Measurements from ENCODE around the gene PLA1A. TPM values are rescaled to one million over a fixed set of nuclear protein-coding genes. Genes with fewer than 3 reads are reported as not detected.

PLA1A gene, protein sequence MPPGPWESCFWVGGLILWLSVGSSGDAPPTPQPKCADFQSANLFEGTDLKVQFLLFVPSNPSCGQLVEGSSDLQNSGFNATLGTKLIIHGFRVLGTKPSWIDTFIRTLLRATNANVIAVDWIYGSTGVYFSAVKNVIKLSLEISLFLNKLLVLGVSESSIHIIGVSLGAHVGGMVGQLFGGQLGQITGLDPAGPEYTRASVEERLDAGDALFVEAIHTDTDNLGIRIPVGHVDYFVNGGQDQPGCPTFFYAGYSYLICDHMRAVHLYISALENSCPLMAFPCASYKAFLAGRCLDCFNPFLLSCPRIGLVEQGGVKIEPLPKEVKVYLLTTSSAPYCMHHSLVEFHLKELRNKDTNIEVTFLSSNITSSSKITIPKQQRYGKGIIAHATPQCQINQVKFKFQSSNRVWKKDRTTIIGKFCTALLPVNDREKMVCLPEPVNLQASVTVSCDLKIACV
- not detected in 2 replicates for total RNA-seq (2014; rRNA removed; shearing (Covaris generic))

DNA sequence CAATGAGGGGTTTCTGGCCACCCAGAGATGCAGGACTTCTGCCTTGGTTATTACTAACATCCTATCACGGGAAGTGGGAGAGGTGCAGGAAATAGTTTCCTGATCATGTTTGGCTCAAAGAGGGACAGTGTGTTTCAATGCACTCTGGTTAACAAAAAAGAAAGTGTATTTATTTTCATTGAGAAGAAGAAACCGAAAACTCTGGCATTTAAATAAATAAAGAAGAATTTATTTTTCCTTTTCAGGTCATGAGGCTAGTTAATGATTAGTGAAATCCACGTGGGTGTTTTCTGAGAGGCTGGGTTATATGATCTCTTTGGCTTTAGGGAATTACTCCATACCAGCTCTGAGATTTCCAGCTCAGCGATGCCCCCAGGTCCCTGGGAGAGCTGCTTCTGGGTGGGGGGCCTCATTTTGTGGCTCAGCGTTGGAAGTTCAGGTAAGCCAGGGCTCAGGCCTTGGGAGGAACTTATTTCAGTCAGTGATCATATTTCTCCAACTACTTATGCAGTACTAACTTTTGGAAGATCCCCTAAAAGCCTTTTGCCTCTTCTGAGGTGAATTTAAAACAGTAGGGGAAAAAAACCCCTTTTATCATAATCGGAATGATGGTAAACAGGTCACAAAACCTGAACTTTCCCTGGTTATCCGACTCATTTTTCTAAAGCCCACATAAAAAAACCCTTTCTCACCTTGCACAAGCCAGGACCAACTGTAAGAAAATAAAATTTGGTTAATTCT lies at the start of gene PLA1A:
TSS of gene PLA1A (plus strand) at position 338 of the 741 bp plus-strand sequence. CDS start at position 367, 29 bp downstream.

DNA sequence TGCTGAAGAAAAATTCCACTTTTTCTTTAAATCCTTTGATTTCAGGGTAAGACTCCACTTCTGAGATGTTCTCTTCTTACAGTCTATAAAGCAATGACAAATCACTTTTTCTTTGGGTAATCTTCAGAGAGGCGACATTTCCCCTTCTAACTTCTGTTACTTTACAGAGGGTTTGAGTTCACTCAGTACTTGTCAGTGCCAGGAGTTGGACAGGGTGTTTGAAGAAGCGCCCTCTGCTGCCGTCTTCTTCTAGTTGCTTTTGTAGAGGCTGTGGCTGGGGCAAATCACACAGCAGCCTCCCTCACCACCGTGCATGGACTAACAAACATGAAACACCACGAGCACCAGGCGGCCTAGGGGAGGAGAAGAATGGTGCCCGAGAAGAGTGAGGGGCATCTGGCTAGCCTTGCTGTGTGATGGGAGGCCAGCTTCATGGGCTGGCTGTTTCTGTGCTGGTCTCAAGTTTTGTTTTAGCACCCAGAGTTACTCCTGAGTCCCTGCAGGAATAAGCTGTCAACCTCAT lies 38.2 kb upstream of the PLA1A start, which contains the start of gene CD80:
TSS of gene CD80 (minus strand) at position 174 of the 523 bp plus-strand sequence. CDS start 1,886 bp downstream, outside the sequence.

DNA sequence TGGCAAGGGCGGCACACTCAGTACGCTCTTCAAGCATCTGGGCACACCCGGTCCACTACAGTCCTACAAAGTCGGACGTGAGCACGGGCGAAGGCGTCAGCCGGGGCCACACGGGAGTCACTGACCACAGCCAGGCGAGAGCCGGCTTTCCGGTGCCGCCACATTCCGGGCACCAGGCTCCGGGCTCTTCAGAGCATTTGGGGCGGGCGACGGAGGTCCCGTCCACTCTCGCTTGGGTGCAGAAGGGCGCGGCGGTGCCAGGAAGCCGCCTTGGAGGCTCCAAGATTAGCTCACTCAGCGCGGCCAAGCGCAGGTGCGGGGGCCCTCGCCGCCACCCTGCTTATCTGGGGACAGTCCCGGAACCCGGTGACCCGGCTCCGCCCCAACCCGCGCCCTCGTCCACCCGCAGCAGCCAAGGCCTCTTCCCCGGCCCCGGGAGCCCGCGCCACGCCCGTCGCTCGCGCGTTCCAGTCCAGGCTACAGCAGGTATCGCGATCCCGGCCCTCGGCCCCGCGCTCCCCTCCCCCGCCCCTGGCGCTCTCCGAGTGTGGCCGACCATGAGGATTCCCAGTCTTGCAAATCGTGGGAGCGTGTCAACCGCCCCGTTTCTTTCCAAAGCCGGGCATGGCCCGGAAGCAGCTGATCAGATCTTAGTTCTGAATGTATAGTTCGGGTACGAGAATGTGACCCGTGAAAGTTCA lies 18.2 kb upstream of the PLA1A start, which contains the start of gene ADPRH:
TSS of gene ADPRH (plus strand) at position 127 of the 701 bp plus-strand sequence. CDS start 2,678 bp downstream, outside the sequence.

DNA sequence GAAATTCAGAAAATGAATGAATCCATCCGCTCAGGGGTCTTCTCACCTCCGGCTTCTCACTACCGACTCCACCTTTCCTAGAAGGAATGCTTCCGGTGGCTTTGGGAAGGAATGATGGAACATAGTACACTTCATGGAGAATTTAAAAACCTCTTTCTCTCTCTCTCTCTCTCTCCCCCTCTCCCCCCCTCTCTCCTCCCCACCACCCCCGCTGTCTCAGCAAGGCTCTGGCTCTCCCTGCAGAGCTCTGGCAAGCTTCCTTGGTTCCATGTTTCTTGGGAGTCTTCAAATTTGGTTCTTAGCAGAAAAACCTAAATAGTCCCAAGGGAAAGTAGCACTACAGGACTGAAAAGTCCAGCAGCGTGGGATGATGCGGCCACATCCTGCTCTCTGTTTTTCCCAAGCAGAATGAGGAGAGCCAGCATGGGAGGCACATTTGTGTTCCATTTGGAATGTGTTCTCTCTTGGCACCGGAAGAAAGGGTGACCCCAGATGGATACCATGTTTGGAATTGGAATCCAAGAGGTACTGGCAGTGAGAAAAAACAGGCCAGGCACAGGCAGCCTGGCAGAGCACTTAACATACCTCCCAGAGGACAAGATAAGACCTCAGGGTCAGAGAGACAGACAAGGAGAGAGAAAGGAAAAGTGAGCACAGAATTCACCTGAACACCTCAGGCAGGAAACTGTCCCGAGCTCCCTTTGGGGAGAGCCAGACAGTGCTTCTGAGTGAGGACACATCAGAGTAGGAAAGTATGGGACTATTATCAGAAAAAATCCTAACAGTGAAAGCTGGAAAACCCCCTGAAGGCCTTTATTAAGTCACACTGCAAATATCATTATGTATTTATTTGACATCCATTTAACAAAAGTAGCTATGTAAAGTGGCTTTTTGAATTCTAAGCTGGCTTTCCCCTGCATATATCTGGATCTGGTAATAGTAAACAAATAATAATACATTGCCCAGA lies 63.1 kb downstream of the PLA1A start, which contains the start of gene POPDC2:
TSS of gene POPDC2 (minus strand) at position 116 of the 967 bp plus-strand sequence. CDS start 166 bp downstream, outside the sequence.

DNA sequence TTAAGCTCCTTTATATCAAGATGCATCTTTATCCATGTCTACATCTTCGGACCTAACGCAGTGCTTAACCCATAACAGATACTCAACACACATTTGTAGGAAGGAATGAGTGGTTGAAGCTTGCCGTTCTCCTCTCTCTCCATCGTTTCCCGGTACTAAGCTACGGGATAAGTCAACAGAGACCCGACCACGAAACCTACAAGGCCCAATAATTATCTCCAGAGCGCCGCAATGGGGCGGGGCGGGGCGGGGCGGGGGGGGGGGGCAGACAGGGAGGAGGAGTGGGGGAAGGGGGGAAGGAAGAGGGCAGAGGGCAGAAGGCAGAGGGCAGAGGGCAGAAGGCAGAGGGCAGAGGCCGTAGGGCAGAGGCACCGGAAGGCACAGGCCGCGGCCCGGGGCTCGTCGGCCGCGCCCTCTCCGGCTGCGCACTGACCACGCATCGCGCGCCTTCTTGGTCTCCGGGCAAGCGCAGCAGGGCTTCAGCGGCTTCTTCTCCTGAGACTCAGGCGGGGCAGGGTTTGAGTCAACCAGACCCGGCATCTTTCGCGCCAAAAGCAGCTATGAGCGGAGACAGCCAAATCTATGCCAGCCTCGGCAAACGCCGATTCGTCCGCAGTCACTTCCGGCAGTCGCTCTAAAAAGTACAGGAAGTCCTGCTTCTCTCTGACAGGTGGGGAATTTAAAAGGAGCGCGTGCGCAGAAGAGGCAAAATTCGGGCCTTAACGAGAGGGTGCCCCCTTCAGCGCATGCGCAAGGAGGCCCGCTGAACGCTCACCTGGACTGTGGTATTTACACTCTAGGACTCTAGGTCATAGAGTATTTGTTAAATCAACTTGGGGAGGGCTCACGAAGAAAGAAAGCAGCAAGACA lies 79.3 kb downstream of the PLA1A start, which contains the start of gene COX17:
TSS of gene COX17 (minus strand) at position 636 of the 870 bp plus-strand sequence. CDS start at position 540, 96 bp downstream.

Other genes starting within 250 kb of the PLA1A start
- gene TMEM39A, start 134.3 kb upstream of the PLA1A start, total RNA-seq (2014; rRNA removed; shearing (Covaris generic)) = 33.5 and 48.4 TPM in 2 replicates
- 13.2 and 15.5 TPM in 2 replicates for gene POGLUT1, start 128.9 kb upstream of the PLA1A start, total RNA-seq (2014; rRNA removed; shearing (Covaris generic))
- 91.3 and 112 TPM in 2 replicates for gene TIMMDC1, start 99.3 kb upstream of the PLA1A start, total RNA-seq (2014; rRNA removed; shearing (Covaris generic))
- not detected in 2 replicates for gene CD80, start 38.3 kb upstream of the PLA1A start, total RNA-seq (2014; rRNA removed; shearing (Covaris generic))
- 2.0 and 2.3 TPM in 2 replicates for gene ADPRH, start 18.4 kb upstream of the PLA1A start, total RNA-seq (2014; rRNA removed; shearing (Covaris generic))
- gene POPDC2, start 62.7 kb downstream of the PLA1A start, total RNA-seq (2014; rRNA removed; shearing (Covaris generic)) = 0.05 and 0.19 TPM in 2 replicates
- gene COX17, start 79.5 kb downstream of the PLA1A start, total RNA-seq (2014; rRNA removed; shearing (Covaris generic)) = 77.0 and 102 TPM in 2 replicates
- 0.50 and 2.3 TPM in 2 replicates for gene CFAP91, start 105.1 kb downstream of the PLA1A start, total RNA-seq (2014; rRNA removed; shearing (Covaris generic))
- not detected in 2 replicates for gene NR1I2, start 184.2 kb downstream of the PLA1A start, total RNA-seq (2014; rRNA removed; shearing (Covaris generic))

Data from A375 (cell line).